Measurements from ENCODE around the gene LAG3. TPM values are rescaled to one million over a fixed set of nuclear protein-coding genes. Genes with fewer than 3 reads are reported as not detected.

The LAG3 gene
- total and polyA plus RNA-seq, 10 of the 15 experiments (the other 5 are each of a cell fraction or from before 2014, with no cell fraction given) = 0.52 to 4.2 (median 1.0) TPM; not detected in 1

DNA sequence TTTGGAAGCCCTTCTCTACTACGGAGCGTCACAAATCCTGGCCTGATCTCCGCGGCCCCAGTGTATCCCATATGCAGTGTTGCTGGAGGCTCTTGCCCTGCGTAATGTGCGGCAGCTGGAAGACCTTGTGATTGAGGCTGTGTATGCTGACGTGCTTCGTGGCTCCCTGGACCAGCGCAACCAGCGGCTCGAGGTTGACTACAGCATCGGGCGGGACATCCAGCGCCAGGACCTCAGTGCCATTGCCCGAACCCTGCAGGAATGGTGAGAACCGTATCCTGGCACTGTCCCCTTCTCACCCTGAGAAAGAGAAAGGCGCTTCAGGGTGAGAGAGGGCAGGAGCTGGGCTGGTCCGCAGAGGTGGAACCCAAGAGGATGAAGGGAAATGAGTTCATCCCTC, 43.1 kb upstream of the LAG3 start:
- TF ChIP-seq POU2F2 (IDR thresholded peaks at IDR 0.05; ENCODE audit: borderline replicate concordance, low read depth, low read length) (no peak), CBX3 (IDR thresholded peaks at IDR 0.05; ENCODE audit: borderline replicate concordance, low read depth) (no peak), CREM (IDR thresholded peaks at IDR 0.05; ENCODE audit: low read depth) (no peak), TCF3 (IDR thresholded peaks at IDR 0.05; ENCODE audit: borderline replicate concordance, insufficient read depth, low read depth, low read length) (no peak), TCF12 (IDR thresholded peaks at IDR 0.05; ENCODE audit: low read depth, low read length) (no peak), YBX1 (IDR thresholded peaks at IDR 0.05) (no peak), HDAC6 (IDR thresholded peaks at IDR 0.05; ENCODE audit: unreplicated experiment) (no peak), CHD4 (IDR thresholded peaks at IDR 0.05) (no peak), SPI1 (IDR thresholded peaks at IDR 0.05; ENCODE audit: borderline replicate concordance, insufficient read depth, low read depth, low read length) (no peak), SUPT20H (IDR thresholded peaks at IDR 0.05; ENCODE audit: borderline replicate concordance, control insufficient read depth, low read depth, low read length) (no peak)
- TF ChIP-seq, protein P1, sequence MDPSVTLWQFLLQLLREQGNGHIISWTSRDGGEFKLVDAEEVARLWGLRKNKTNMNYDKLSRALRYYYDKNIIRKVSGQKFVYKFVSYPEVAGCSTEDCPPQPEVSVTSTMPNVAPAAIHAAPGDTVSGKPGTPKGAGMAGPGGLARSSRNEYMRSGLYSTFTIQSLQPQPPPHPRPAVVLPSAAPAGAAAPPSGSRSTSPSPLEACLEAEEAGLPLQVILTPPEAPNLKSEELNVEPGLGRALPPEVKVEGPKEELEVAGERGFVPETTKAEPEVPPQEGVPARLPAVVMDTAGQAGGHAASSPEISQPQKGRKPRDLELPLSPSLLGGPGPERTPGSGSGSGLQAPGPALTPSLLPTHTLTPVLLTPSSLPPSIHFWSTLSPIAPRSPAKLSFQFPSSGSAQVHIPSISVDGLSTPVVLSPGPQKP (IDR thresholded peaks at IDR 0.05; ENCODE audit: low read depth, low read length) = no peak
- intact Hi-C loops (cut with micrococcal nuclease; ENCODE audit: unreplicated experiment) (no loop called here), in situ Hi-C loops (cut with MboI) (no loop called here)
- Histone ChIP-seq H3K4me3 (no peak overlapping the region), H3K36me3 (ENCODE audit: control insufficient read depth in 2 of 2, insufficient read depth in 2 of 2, low read length in 1 of 2) (peaks cover 7 to 11% of the 10 kb centered on the region in 2 experiments; a peak in 3 of 4 replicates), H2AFZ (ENCODE audit: control insufficient read depth, low read depth, low read length) (no peak overlapping the region), H3K4me1 (ENCODE audit: control insufficient read depth, insufficient read depth, low read length) (no peaks in the 10 kb centered on the region; the same call in 1 of the 2 replicates), H3K9ac (ENCODE audit: control insufficient read depth, insufficient read depth, low read length) (no peak overlapping the region), H3K9me3 (replicated peaks; ENCODE audit: control insufficient read depth, insufficient read depth, low read length) (no peaks in the 10 kb centered on the region), H3K27me3 (replicated peaks in 1 of 2; ENCODE audit: control insufficient read depth in 2 of 2, insufficient read depth in 2 of 2, low read length in 1 of 2) (no peaks in the 10 kb centered on the region), H3K79me2 (ENCODE audit: control insufficient read depth, insufficient read depth, low read length) (peaks cover 10% of the 10 kb centered on the region), H4K20me1 (ENCODE audit: control insufficient read depth, insufficient read depth) (no peaks in the 10 kb centered on the region), H3K4me2 (ENCODE audit: control insufficient read depth, insufficient read depth) (no peak overlapping the region), H3K27ac (ENCODE audit: control insufficient read depth, insufficient read depth) (no peak overlapping the region)
- 96% methylated on average over 18 of the region's 18 CpGs for WGBS (ENCODE audit: insufficient coverage, insufficient replicate concordance, low lambda C conversion rate, missing lambda C conversion rate)
- FAIRE-seq = no peak
- ChIA-PET POLR2A (interaction anchor here (0.5 kb wide), 1 partner anchor 79 kb away, joined by 3 read pairs; no protein-coding TSS in a partner anchor), CTCF (no interaction called here), RAD21 (ENCODE audit: unreplicated experiment) (no interaction called here), SMC1A (ENCODE audit: uncharacterized antibody, unreplicated experiment) (no interaction called here)
- no peak for ATAC-seq
- DNase-seq (ENCODE audit: low read depth, low spot score) = no peak
- no TSS peak for BruUV-seq (replicated peaks)

Data from GM12878 (cell line).